H1 (cell line): ENCODE results near the gene KIN. TPM values are rescaled to one million over a fixed set of nuclear protein-coding genes. Genes with fewer than 3 reads are reported as not detected.

Source experiments
- CTCF ChIA-PET: fragments of 300-600 bp; sonication (Branson Sonifier 250); formaldehyde crosslinking; loops from one replicate; lab custom pipeline; 2021; ENCODE audit not compliant: partially characterized antibody; lab: Charles Lee
- POLR2A ChIA-PET: fragments of 300-600 bp; sonication (Branson Sonifier 250); formaldehyde crosslinking; loops from one replicate; lab custom pipeline; 2021; ENCODE audit warnings: inconsistent platforms; ENCODE audit not compliant: partially characterized antibody; lab: Charles Lee
- DNase-seq, 2 experiments: peaks; one replicate each; pipeline versions ENCODE4 v3.0.0 to v3.0.0-alpha.2; 2010 to 2022; ENCODE audit warnings: low spot score in 2 of 2, low read depth in 1 of 2, mixed read lengths in 1 of 2
- FAIRE-seq: peaks from 2 replicates; lab custom pipeline; 2011; peaks lifted over from hg19 to GRCh38; lab: Jason Lieb, UNC
- H2AFZ ChIP-seq: 2 replicates; pipeline ENCODE4 v1.8.1; 2012; ENCODE audit warnings: low read length, inconsistent platforms
- H2AK5ac ChIP-seq: 2 replicates; pipeline ENCODE4 v1.6.1; 2013; ENCODE audit warnings: low read depth, low read length
- H2BK120ac ChIP-seq: replicated peaks from 2 replicates; pipeline ENCODE3; 2013; ENCODE audit warnings: low read depth, low read length, inconsistent platforms
- H2BK12ac ChIP-seq: 2 replicates; pipeline ENCODE4 v1.6.1; 2013; ENCODE audit warnings: low read depth, low read length
- H2BK15ac ChIP-seq: 2 replicates; pipeline ENCODE4 v1.6.1; 2013; ENCODE audit warnings: low read length
- H2BK20ac ChIP-seq: 2 replicates; pipeline ENCODE4 v1.6.1; 2013; ENCODE audit warnings: low read length
- H2BK5ac ChIP-seq: 2 replicates; pipeline ENCODE4 v1.6.1; 2013; ENCODE audit warnings: low read depth, low read length
- H3K14ac ChIP-seq: 2 replicates; pipeline ENCODE4 v1.6.1; 2013; ENCODE audit warnings: inconsistent platforms; ENCODE audit not compliant: insufficient read length
- H3K18ac ChIP-seq: 2 replicates; pipeline ENCODE4 v1.6.1; 2013; ENCODE audit warnings: low read length; ENCODE audit errors: extremely low read depth
- H3K23ac ChIP-seq: 2 replicates; pipeline ENCODE4 v1.6.1; 2013; ENCODE audit warnings: inconsistent platforms; ENCODE audit not compliant: insufficient read length
- H3K23me2 ChIP-seq: 2 replicates; pipeline ENCODE4 v1.6.1; 2013; ENCODE audit warnings: low read depth, low read length
- H3K27ac ChIP-seq: 2 replicates; pipeline ENCODE4 v1.6.1; 2011; ENCODE audit warnings: low read depth, low read length, inconsistent platforms
- H3K27me3 ChIP-seq, 4 experiments: replicated peaks in 1 of 4; 1 replicate in 1 of 4; 2 replicates in 3 of 4; pipeline versions ENCODE4 v1.6.1 to v1.8.1; 2011 to 2013; ENCODE audit warnings: low read length in 3 of 4, mild to moderate bottlenecking in 3 of 4, inconsistent platforms in 2 of 4, mixed read lengths in 2 of 4, moderate library complexity in 1 of 4; ENCODE audit not compliant: control insufficient read depth in 3 of 4, insufficient read depth in 3 of 4; ENCODE audit errors: extremely low read depth in 1 of 4
- H3K36me3 ChIP-seq, 4 experiments: 2 replicates each; pipeline versions ENCODE4 v1.6.1 to v1.8.1; 2011 to 2013; ENCODE audit warnings: mild to moderate bottlenecking in 4 of 4, low read length in 3 of 4, moderate library complexity in 2 of 4, control low read depth in 1 of 4, inconsistent platforms in 1 of 4; ENCODE audit not compliant: insufficient read depth in 4 of 4, control insufficient read depth in 2 of 4
- H3K4ac ChIP-seq: replicated peaks from 2 replicates; pipeline ENCODE3; 2013; ENCODE audit warnings: low read length, low read depth, mixed read lengths, inconsistent platforms; ENCODE audit not compliant: insufficient read length
- H3K4me1 ChIP-seq, 4 experiments: replicated peaks in 1 of 4; 1 replicate in 1 of 4; 2 replicates in 3 of 4; pipeline versions ENCODE4 v1.6.1 to v1.8.1; 2011 to 2013; ENCODE audit warnings: low read length in 3 of 4, inconsistent platforms in 2 of 4, mixed read lengths in 1 of 4; ENCODE audit not compliant: insufficient read depth in 4 of 4, control insufficient read depth in 3 of 4
- H3K4me2 ChIP-seq, 2 experiments: 2 replicates each; pipeline versions ENCODE4 v1.6.1 to v1.8.1; 2011 to 2013; ENCODE audit warnings: low read depth in 2 of 2, low read length in 2 of 2, control low read depth in 1 of 2, inconsistent platforms in 1 of 2, mild to moderate bottlenecking in 1 of 2; ENCODE audit not compliant: insufficient read depth in 1 of 2
- H3K4me3 ChIP-seq, 4 experiments: fragments of 200-600, 300-600 bp in 1 of 4; sonication (generic), shearing (Covaris generic), sonication (Bioruptor Twin) in 1 of 4; 2 replicates each; pipeline versions ENCODE4 v1.5.1 to v1.8.1; 2011 to 2016; ENCODE audit warnings: low read length in 4 of 4, low read depth in 3 of 4, control low read depth in 2 of 4, inconsistent platforms in 2 of 4, mild to moderate bottlenecking in 2 of 4, mixed read lengths in 1 of 4, moderate library complexity in 1 of 4; ENCODE audit not compliant: insufficient read depth in 2 of 4; ENCODE audit errors: extremely low read depth in 1 of 4
- H3K56ac ChIP-seq: replicated peaks from 2 replicates; pipeline ENCODE3; 2013; ENCODE audit warnings: low read depth, mild to moderate bottlenecking, mixed read lengths, low read length, inconsistent platforms; ENCODE audit not compliant: insufficient read length
- H3K79me1 ChIP-seq: 2 replicates; pipeline ENCODE4 v1.6.1; 2013; ENCODE audit warnings: low read depth, low read length, control low read depth
- H3K79me2 ChIP-seq, 2 experiments: 2 replicates each; pipeline versions ENCODE4 v1.6.1 to v1.8.1; 2012 to 2013; ENCODE audit warnings: low read length in 2 of 2, mild to moderate bottlenecking in 2 of 2, inconsistent platforms in 1 of 2; ENCODE audit not compliant: insufficient read depth in 2 of 2, control insufficient read depth in 1 of 2
- H3K9ac ChIP-seq, 4 experiments: replicated peaks in 1 of 4; 1 replicate in 1 of 4; 2 replicates in 3 of 4; pipeline versions ENCODE4 v1.6.1 to v1.8.1; 2011 to 2013; ENCODE audit warnings: low read depth in 3 of 4, low read length in 3 of 4, control low read depth in 2 of 4, mild to moderate bottlenecking in 2 of 4, moderate library complexity in 2 of 4, inconsistent platforms in 1 of 4; ENCODE audit errors: extremely low read depth in 1 of 4
- H3K9me3 ChIP-seq, 2 experiments: 2 replicates each; pipeline versions ENCODE4 v1.6.1 to v1.8.1; 2012 to 2013; ENCODE audit warnings: mild to moderate bottlenecking in 2 of 2, moderate library complexity in 2 of 2, control low read depth in 1 of 2, inconsistent platforms in 1 of 2, low read depth in 1 of 2, low read length in 1 of 2, mixed read lengths in 1 of 2; ENCODE audit not compliant: insufficient read depth in 2 of 2
- H4K20me1 ChIP-seq, 2 experiments: replicated peaks in 1 of 2; 2 replicates each; pipeline versions ENCODE3 to v1.8.1; 2011 to 2013; ENCODE audit warnings: inconsistent platforms in 2 of 2, low read length in 2 of 2, mild to moderate bottlenecking in 1 of 2; ENCODE audit not compliant: insufficient read depth in 2 of 2, control insufficient read depth in 1 of 2
- H4K5ac ChIP-seq: 2 replicates; pipeline ENCODE4 v1.6.1; 2013; ENCODE audit warnings: low read length, low read depth, mixed read lengths, inconsistent platforms; ENCODE audit not compliant: insufficient read length
- H4K8ac ChIP-seq: 2 replicates; pipeline ENCODE4 v1.8.0; 2013; ENCODE audit warnings: mild to moderate bottlenecking, moderate library complexity, low read length, inconsistent platforms; ENCODE audit not compliant: insufficient read depth; ENCODE audit errors: extremely low read depth
- H4K91ac ChIP-seq: replicated peaks from 2 replicates; pipeline ENCODE3; 2013; ENCODE audit warnings: low read length, mixed read lengths, inconsistent platforms; ENCODE audit not compliant: insufficient read length
- ASH2L ChIP-seq: fragments of 200-600, 300-600 bp; sonication (generic); IDR thresholded peaks from one replicate; pipeline ENCODE4 v1.7.1; 2017; ENCODE audit warnings: low read length
- CTBP2 ChIP-seq: IDR thresholded peaks from 2 replicates; pipeline ENCODE4 v1.7.0; 2011; ENCODE audit warnings: borderline replicate concordance, mild to moderate bottlenecking, moderate library complexity, mixed read lengths, low read length; ENCODE audit not compliant: insufficient read depth, insufficient read length
- EP300 ChIP-seq, 2 experiments: IDR thresholded peaks; 1 replicate in 1 of 2; 2 replicates in 1 of 2; pipeline ENCODE4 v1.6.1; 2011 to 2012; ENCODE audit warnings: low read depth in 2 of 2, low read length in 2 of 2, mild to moderate bottlenecking in 2 of 2, borderline replicate concordance in 1 of 2, inconsistent platforms in 1 of 2, moderate library complexity in 1 of 2
- KDM4A ChIP-seq: IDR thresholded peaks from one replicate; pipeline ENCODE4 v1.7.1; 2012; ENCODE audit warnings: low read depth, mild to moderate bottlenecking, moderate library complexity, low read length, inconsistent platforms; ENCODE audit not compliant: severe bottlenecking
- NANOG ChIP-seq: IDR thresholded peaks from 2 replicates; pipeline ENCODE4 v1.6.1; 2011; ENCODE audit warnings: low read length, low read depth, mild to moderate bottlenecking, inconsistent platforms; ENCODE audit not compliant: insufficient read depth, poor library complexity, severe bottlenecking
- PHF8 ChIP-seq: fragments of 200-600 bp; sonication (generic); conservative IDR thresholded peaks from 2 replicates; pipeline ENCODE4 v1.7.1; 2012; ENCODE audit warnings: low read depth, mild to moderate bottlenecking, inconsistent platforms, low read length, moderate library complexity
- SIN3A ChIP-seq, 2 experiments: IDR thresholded peaks in 1 of 2; conservative IDR thresholded peaks in 1 of 2; 2 replicates each; pipeline ENCODE4 v1.6.1; 2011 to 2012; ENCODE audit warnings: low read length in 2 of 2, improper control_type of control experiment in 1 of 2, low read depth in 1 of 2, mild to moderate bottlenecking in 1 of 2
- SIX5 ChIP-seq: IDR thresholded peaks from 2 replicates; pipeline ENCODE4 v1.6.1; 2011; ENCODE audit warnings: mild to moderate bottlenecking, low read depth, low read length
- SP2 ChIP-seq: IDR thresholded peaks from 2 replicates; pipeline ENCODE4 v1.6.1; 2012; ENCODE audit warnings: mild to moderate bottlenecking, low read length, inconsistent platforms
- SP4 ChIP-seq: IDR thresholded peaks from 2 replicates; pipeline ENCODE4 v1.6.1; 2012; ENCODE audit warnings: low read length, inconsistent platforms
- TAF1 ChIP-seq: IDR thresholded peaks from 2 replicates; pipeline ENCODE4 v1.6.1; 2011; ENCODE audit warnings: mild to moderate bottlenecking, low read depth, low read length
- TAF7 ChIP-seq: optimal IDR thresholded peaks from 2 replicates; pipeline ENCODE3; 2011; ENCODE audit warnings: low read depth, mild to moderate bottlenecking, inconsistent platforms, low read length, moderate library complexity, borderline replicate concordance
- TBP ChIP-seq: IDR thresholded peaks from 2 replicates; pipeline ENCODE4 v1.6.1; 2011; ENCODE audit warnings: low read depth, low read length, improper control_type of control experiment
- YY1 ChIP-seq: IDR thresholded peaks from 2 replicates; pipeline ENCODE4 v1.6.1; 2011; ENCODE audit warnings: low read depth, mild to moderate bottlenecking, low read length
- WGBS, 2 experiments: shearing (Covaris generic) in 1 of 2; methylation state at CpG; one replicate each; pipeline versions ENCODE4 v1.1.6 to v1.1.7; 2013 to 2015; ENCODE audit warnings: low lambda C conversion rate in 2 of 2, mixed read lengths in 2 of 2, inconsistent platforms in 1 of 2, low coverage in 1 of 2, missing lambda C conversion rate in 1 of 2; ENCODE audit not compliant: insufficient replicate concordance in 2 of 2, insufficient coverage in 1 of 2, insufficient read length in 1 of 2; ENCODE audit errors: extremely low coverage in 1 of 2, missing lambda C conversion rate in 1 of 2; 5-methylcytosine and 5-hydroxymethylcytosine counted together
- polyA plus RNA-seq, 7 experiments: library from polyadenylated mRNA; depleted of rRNA in 3 of 7; stranded (reverse) in 5 of 7; unstranded in 2 of 7; fragments of >200 nt in 5 of 7; fragments of 200-250 nt in 2 of 7; gene quantifications; 1 replicate in 5 of 7; 2 replicates in 1 of 7; 4 replicates in 1 of 7; pipeline versions ENCODE4 v1.2.1 to v1.2.3, GENCODE V29; 2011 to 2013; ENCODE audit warnings: missing spikeins in 2 of 7, mixed read lengths in 2 of 7
- total RNA-seq: library from RNA; stranded (reverse); fragmentation: NEBNext Ultra II Directional; extraction: Animal tissue kit (Norgen Biotek cat#: 25700); gene quantifications from 2 replicates; pipeline ENCODE4 v1.2.1, GENCODE V29; 2021

KIN gene
- total and polyA plus RNA-seq, 2 of the 8 experiments (the other 6 are each of a cell fraction or from before 2014, with no cell fraction given) = 3.7 to 16.5 TPM

- H4K5ac ChIP-seq = no peak overlapping the region
- TF ChIP-seq SP4 (no peak), NANOG (no peak), EP300 (IDR thresholded peaks at IDR 0.05; ENCODE audit: borderline replicate concordance in 1 of 2, low read depth in 2 of 2, low read length in 2 of 2) (no peak), SIN3A (conservative IDR thresholded peaks at IDR 0.05 in 1 of 2, IDR thresholded peaks at IDR 0.05 in 1 of 2; ENCODE audit: low read depth in 1 of 2, low read length in 2 of 2) (no peak), PHF8 (no peak), TBP (no peak), TAF7 (no peak), TAF1 (no peak), ASH2L (no peak), SIX5 (no peak), YY1 (no peak), KDM4A (no peak), SP2 (no peak), CTBP2 (no peak)
Observed at GRCh38 chr10:7811000-7811399, 23.2 kb upstream of the KIN start.

More at GRCh38 chr10:7811000-7811399, 23.2 kb upstream of the KIN start:
- Histone ChIP-seq H3K79me2 (no peaks in the 10 kb centered on the region), H2BK20ac (no peak overlapping the region), H2BK5ac (no peak overlapping the region), H4K91ac (no peak overlapping the region), H3K14ac (no peak overlapping the region), H2AFZ (no peak overlapping the region), H2BK12ac (no peak overlapping the region), H3K56ac (no peak overlapping the region), H2AK5ac (no peak overlapping the region), H3K4me3 (no peak overlapping the region), H3K4ac (no peak overlapping the region), H3K79me1 (no peaks in the 10 kb centered on the region), H3K18ac (no peak overlapping the region), H3K4me2 (no peak overlapping the region), H4K20me1 (no peaks in the 10 kb centered on the region), H3K9me3 (no peaks in the 10 kb centered on the region), H3K4me1 (no peaks in the 10 kb centered on the region), H2BK120ac (no peak overlapping the region), H2BK15ac (no peak overlapping the region), H3K23ac (no peak overlapping the region), H3K27me3 (no peaks in the 10 kb centered on the region), H3K9ac (no peak overlapping the region), H4K8ac (no peak overlapping the region), H3K27ac (no peak overlapping the region), H3K23me2 (no peaks in the 10 kb centered on the region), H3K36me3 (peaks cover 0 to 19% (median 6%) of the 10 kb centered on the region in 4 experiments; a peak in 4 of 8 replicates)
- DNase-seq (no peak), FAIRE-seq (no peak)
- ChIA-PET CTCF (interaction anchor here (1.4 kb wide), 1 partner anchor 22 kb away, joined by 3 read pairs; no protein-coding TSS in a partner anchor), POLR2A (no interaction called here)
- 85% methylated on average over 5 of the region's 5 CpGs; no CpG with 5 or more reads in 1 of the 2 experiments for WGBS, 2 experiments
